Panc1 (cell line): ENCODE measurements around the gene CHERP.

Source experiments
- POLR2AphosphoS5 ChIP-seq: IDR thresholded peaks from 2 replicates; pipeline ENCODE4 v1.6.1; 2012; ENCODE audit warnings: mild to moderate bottlenecking, low read depth, low read length, moderate library complexity
- SIN3A ChIP-seq: IDR thresholded peaks from 2 replicates; pipeline ENCODE4 v1.6.1; 2012; ENCODE audit warnings: low read depth, mild to moderate bottlenecking, low read length, moderate library complexity, borderline replicate concordance; ENCODE audit not compliant: insufficient read depth
- TCF7L2 ChIP-seq: IDR thresholded peaks from 2 replicates; pipeline ENCODE4 v1.6.1; 2011; ENCODE audit warnings: mild to moderate bottlenecking, low read depth, low read length, inconsistent platforms
- TF ChIP-seq, protein P1 (sequence below): fragments of 450-650 bp; IDR thresholded peaks from 2 replicates; pipeline ENCODE4 v1.5.1; 2017; ENCODE audit warnings: mild to moderate bottlenecking
- TF ChIP-seq, protein P2 (sequence below), 2 experiments: IDR thresholded peaks; 2 replicates each; pipeline ENCODE4 v1.6.1; 2011 to 2012; ENCODE audit warnings: low read depth in 2 of 2, control low read depth in 1 of 2, low read length in 1 of 2, mild to moderate bottlenecking in 1 of 2, moderate library complexity in 1 of 2; ENCODE audit not compliant: insufficient read depth in 1 of 2

DNA sequence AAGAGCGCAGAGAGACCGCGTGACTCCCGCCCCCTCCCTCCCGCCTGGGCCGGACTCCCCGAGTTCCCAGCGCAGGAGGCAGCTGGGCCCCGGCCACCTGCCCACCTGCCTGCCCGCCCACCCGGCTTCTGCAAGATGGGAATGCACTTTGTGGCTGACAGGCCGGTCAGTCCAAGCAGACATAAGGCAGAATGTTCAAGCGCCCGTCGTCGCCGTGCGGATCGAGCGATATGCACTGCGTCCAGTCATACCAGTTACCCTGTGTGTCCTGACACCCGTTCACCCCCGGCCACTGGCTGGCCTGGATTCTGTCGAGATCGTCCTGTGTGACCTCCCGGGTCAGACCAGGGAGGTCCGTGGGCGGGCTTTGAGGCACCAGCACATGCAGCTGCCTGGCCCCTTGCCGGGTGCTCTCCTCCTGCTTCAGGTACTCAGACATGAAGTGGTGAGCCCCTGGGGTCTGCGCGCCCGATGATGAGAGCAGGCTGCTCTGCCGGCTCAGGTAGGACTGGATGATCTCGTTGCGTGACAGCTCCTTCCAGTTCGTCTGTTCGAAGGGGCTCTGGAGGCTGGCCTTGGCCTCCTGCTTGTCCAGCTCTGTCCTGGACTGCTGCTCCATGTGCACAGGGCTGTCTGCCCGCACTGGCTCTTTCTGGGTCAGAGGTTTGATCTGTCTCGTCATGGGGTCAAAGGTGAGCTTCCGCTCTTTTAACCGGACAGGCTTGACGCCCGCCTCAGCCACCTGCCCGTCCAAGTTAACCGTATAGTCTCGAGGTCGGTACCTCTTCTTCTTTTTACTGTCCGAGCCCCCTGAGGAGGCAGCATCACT, 33.8 kb upstream of the CHERP start:
- TF ChIP-seq, protein P1, sequence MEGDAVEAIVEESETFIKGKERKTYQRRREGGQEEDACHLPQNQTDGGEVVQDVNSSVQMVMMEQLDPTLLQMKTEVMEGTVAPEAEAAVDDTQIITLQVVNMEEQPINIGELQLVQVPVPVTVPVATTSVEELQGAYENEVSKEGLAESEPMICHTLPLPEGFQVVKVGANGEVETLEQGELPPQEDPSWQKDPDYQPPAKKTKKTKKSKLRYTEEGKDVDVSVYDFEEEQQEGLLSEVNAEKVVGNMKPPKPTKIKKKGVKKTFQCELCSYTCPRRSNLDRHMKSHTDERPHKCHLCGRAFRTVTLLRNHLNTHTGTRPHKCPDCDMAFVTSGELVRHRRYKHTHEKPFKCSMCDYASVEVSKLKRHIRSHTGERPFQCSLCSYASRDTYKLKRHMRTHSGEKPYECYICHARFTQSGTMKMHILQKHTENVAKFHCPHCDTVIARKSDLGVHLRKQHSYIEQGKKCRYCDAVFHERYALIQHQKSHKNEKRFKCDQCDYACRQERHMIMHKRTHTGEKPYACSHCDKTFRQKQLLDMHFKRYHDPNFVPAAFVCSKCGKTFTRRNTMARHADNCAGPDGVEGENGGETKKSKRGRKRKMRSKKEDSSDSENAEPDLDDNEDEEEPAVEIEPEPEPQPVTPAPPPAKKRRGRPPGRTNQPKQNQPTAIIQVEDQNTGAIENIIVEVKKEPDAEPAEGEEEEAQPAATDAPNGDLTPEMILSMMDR = no peak
- TF ChIP-seq POLR2AphosphoS5 = no peak
- no peak for TF ChIP-seq SIN3A
- TF ChIP-seq TCF7L2 = no peak
- TF ChIP-seq, protein P2, sequence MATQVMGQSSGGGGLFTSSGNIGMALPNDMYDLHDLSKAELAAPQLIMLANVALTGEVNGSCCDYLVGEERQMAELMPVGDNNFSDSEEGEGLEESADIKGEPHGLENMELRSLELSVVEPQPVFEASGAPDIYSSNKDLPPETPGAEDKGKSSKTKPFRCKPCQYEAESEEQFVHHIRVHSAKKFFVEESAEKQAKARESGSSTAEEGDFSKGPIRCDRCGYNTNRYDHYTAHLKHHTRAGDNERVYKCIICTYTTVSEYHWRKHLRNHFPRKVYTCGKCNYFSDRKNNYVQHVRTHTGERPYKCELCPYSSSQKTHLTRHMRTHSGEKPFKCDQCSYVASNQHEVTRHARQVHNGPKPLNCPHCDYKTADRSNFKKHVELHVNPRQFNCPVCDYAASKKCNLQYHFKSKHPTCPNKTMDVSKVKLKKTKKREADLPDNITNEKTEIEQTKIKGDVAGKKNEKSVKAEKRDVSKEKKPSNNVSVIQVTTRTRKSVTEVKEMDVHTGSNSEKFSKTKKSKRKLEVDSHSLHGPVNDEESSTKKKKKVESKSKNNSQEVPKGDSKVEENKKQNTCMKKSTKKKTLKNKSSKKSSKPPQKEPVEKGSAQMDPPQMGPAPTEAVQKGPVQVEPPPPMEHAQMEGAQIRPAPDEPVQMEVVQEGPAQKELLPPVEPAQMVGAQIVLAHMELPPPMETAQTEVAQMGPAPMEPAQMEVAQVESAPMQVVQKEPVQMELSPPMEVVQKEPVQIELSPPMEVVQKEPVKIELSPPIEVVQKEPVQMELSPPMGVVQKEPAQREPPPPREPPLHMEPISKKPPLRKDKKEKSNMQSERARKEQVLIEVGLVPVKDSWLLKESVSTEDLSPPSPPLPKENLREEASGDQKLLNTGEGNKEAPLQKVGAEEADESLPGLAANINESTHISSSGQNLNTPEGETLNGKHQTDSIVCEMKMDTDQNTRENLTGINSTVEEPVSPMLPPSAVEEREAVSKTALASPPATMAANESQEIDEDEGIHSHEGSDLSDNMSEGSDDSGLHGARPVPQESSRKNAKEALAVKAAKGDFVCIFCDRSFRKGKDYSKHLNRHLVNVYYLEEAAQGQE (IDR thresholded peaks at IDR 0.05; ENCODE audit: insufficient read depth in 1 of 2, low read depth in 2 of 2, low read length in 1 of 2) = no peak
